Gastroesophageal sphincter (tissue), 4 donors: ENCODE data around the gene OTOGL. TPM values are rescaled to one million over a fixed set of nuclear protein-coding genes. Genes with fewer than 3 reads are reported as not detected.
"Not testable (repeated sequence)": the region's sequence is repeated elsewhere in the genome, so short reads cannot be mapped to it uniquely, and the experiment has no call there.

Source experiments
- ATAC-seq: fragments of 150-250 bp; one replicate; pipeline ENCODE4 v1.9.1; 2016; ENCODE audit warnings: mild to moderate bottlenecking, moderate library complexity
- H3K27ac ChIP-seq, 4 donors: fragments of 200-600 bp; sonication (generic) in 3 of 4; 1 replicate in 3 of 4; 2 replicates in 1 of 4; pipeline ENCODE4 v1.5.1; 2016 to 2019
- H3K27me3 ChIP-seq: fragments of 200-600 bp; sonication (generic); one replicate; pipeline ENCODE4 v1.5.1; 2019
- H3K36me3 ChIP-seq, 2 donors: fragments of 200-600 bp; sonication (generic); one replicate each; pipeline ENCODE4 v1.5.1; 2019; ENCODE audit warnings: control low read depth in 1 of 2
- H3K4me1 ChIP-seq, 3 donors: fragments of 200-600 bp; sonication (generic); 1 replicate in 2 of 3; 2 replicates in 1 of 3; pipeline ENCODE4 v1.5.1; 2016 to 2019; ENCODE audit warnings: control low read depth in 2 of 3
- H3K4me3 ChIP-seq, 2 donors: fragments of 200-600 bp; sonication (generic); one replicate each; pipeline ENCODE4 v1.5.1; 2019; ENCODE audit warnings: mild to moderate bottlenecking in 1 of 2, moderate library complexity in 1 of 2
- H3K9me3 ChIP-seq, 3 donors: fragments of 200-600 bp; sonication (generic); one replicate each; pipeline ENCODE4 v1.5.1; 2017 to 2019; ENCODE audit warnings: control low read depth in 2 of 3
- CTCF ChIP-seq, 4 experiments: fragments of 200-600 bp in 2 of 4; fragments of 450-650 bp in 2 of 4; sonication (generic) in 1 of 4; IDR thresholded peaks; one replicate each; pipeline ENCODE4 v1.5.1; 2017 to 2019; ENCODE audit warnings: antibody characterized with exemption in 4 of 4, mild to moderate bottlenecking in 2 of 4, moderate library complexity in 2 of 4
- EP300 ChIP-seq: sonication (generic); formaldehyde crosslinking; IDR thresholded peaks from one replicate; pipeline ENCODE4 v1.6.1; 2017; ENCODE audit warnings: antibody characterized with exemption, mild to moderate bottlenecking
- POLR2A ChIP-seq, 2 donors: fragments of 450-650 bp; IDR thresholded peaks; one replicate each; pipeline ENCODE4 v1.6.1; 2017; ENCODE audit warnings: antibody characterized with exemption in 2 of 2, mild to moderate bottlenecking in 2 of 2, moderate library complexity in 1 of 2
- POLR2AphosphoS5 ChIP-seq: sonication (generic); formaldehyde crosslinking; IDR thresholded peaks from one replicate; pipeline ENCODE4 v1.6.1; 2017; ENCODE audit warnings: antibody characterized with exemption
- WGBS, 2 donors: methylation state at CpG; one replicate each; pipeline ENCODE4 v1.1.5; 2018; ENCODE audit warnings: low coverage in 1 of 2; 5-methylcytosine and 5-hydroxymethylcytosine counted together
- total RNA-seq, 4 donors: library from RNA; depleted of rRNA; stranded (reverse); fragments of >200 nt; gene quantifications; one replicate each; pipeline ENCODE4 v1.1.0, GENCODE V29; 2016

Gene OTOGL
- total RNA-seq, 4 donors from 2014 or later, result 0.47 to 1.7 (median 1.4) TPM

- no peak for ATAC-seq
- Histone ChIP-seq H3K4me3 (no peak overlapping the region), H3K27me3 (no peaks in the 10 kb centered on the region), H3K36me3 (no peaks in the 10 kb centered on the region), H3K27ac (no peak overlapping the region), H3K4me1 (peaks cover 0 to 18% (median 0%) of the 10 kb centered on the region in 3 donors), H3K9me3 (no peaks in the 10 kb centered on the region)
- no peak for TF ChIP-seq POLR2A (IDR thresholded peaks at IDR 0.05)
- no peak for TF ChIP-seq EP300
- TF ChIP-seq CTCF (IDR thresholded peaks at IDR 0.05), result no peak
- TF ChIP-seq POLR2AphosphoS5, result no peak
- 87 to 90% methylated on average over 3 of the region's 4 CpGs for WGBS, 2 donors
Measured at GRCh38 chr12:80212938-80213645, 113.8 kb downstream of the OTOGL start.

- peaks cover 0 to 19% (median 0%) of the 10 kb centered on the region in 3 donors for H3K4me1 ChIP-seq
- no peak overlapping the region for H3K27ac ChIP-seq
- TF ChIP-seq CTCF (IDR thresholded peaks at IDR 0.05), result no peak
- TF ChIP-seq EP300, result no peak
- TF ChIP-seq POLR2A (IDR thresholded peaks at IDR 0.05), result no peak
- no peak for TF ChIP-seq POLR2AphosphoS5
- no peaks in the 10 kb centered on the region for H3K9me3 ChIP-seq
- no peak overlapping the region for H3K4me3 ChIP-seq
- WGBS, 2 donors, result 73 to 94% methylated on average over 3 of the region's 3 CpGs
- H3K27me3 ChIP-seq, result no peaks in the 10 kb centered on the region
- no peaks in the 10 kb centered on the region for H3K36me3 ChIP-seq
- no peak for ATAC-seq
Measured at GRCh38 chr12:80213871-80214270, 114.5 kb downstream of the OTOGL start.

- Histone ChIP-seq H3K4me1 (peaks cover 0 to 33% (median 0%) of the 10 kb centered on the region in 3 donors), H3K9me3 (no peaks in the 10 kb centered on the region), H3K4me3 (no peak overlapping the region), H3K27me3 (no peaks in the 10 kb centered on the region), H3K27ac (no peak overlapping the region), H3K36me3 (no peaks in the 10 kb centered on the region)
- ATAC-seq, result no peak
- no peak for TF ChIP-seq EP300
- no peak for TF ChIP-seq CTCF (IDR thresholded peaks at IDR 0.05)
- TF ChIP-seq POLR2AphosphoS5, result no peak
- no peak for TF ChIP-seq POLR2A (IDR thresholded peaks at IDR 0.05)
- WGBS, 2 donors, result 31 to 66% methylated on average over 2 to 4 of the region's 5 CpGs
Measured at GRCh38 chr12:80217011-80217535, 117.7 kb downstream of the OTOGL start.

- 53% methylated on average over 5 of the region's 5 CpGs; no CpG with 5 or more reads in 1 of the 2 donors for WGBS, 2 donors
- not testable (repeated sequence) for H3K9me3 ChIP-seq, H3K27me3 ChIP-seq, ATAC-seq, H3K4me3 ChIP-seq, H3K36me3 ChIP-seq
- peak overlapping the region in 3 of 4 donors; percentile 19 to 40 (median 26) for H3K27ac ChIP-seq
- H3K4me1 ChIP-seq, result peaks cover 0 to 33% (median 0%) of the 10 kb centered on the region in 3 donors
Measured at GRCh38 chr12:80218925-80219324, 119.6 kb downstream of the OTOGL start.

- Histone ChIP-seq H3K27ac (peak overlapping the region in 3 of 4 donors; percentile 19 to 40 (median 26)), H3K27me3 (no peaks in the 10 kb centered on the region), H3K9me3 (no peaks in the 10 kb centered on the region), H3K36me3 (no peaks in the 10 kb centered on the region), H3K4me3 (no peak overlapping the region), H3K4me1 (peaks cover 0 to 33% (median 0%) of the 10 kb centered on the region in 3 donors)
- no peak for ATAC-seq
- TF ChIP-seq POLR2AphosphoS5 (peak; percentile 40), CTCF (IDR thresholded peaks at IDR 0.05) (no peak)
- 24 to 50% methylated on average over 2 of the region's 2 CpGs for WGBS, 2 donors
Measured at GRCh38 chr12:80219345-80219744, 120.0 kb downstream of the OTOGL start.
